GM18517 (cell line): ENCODE data around the gene CNTN4.

Source experiments
- ATAC-seq: cut with Tn5 transposase; IDR thresholded peaks from one replicate; pipeline ENCODE4 v1.9.1; 2021; ENCODE audit warnings: mild to moderate bottlenecking, moderate library complexity; ENCODE audit not compliant: unreplicated experiment

CNTN4 gene

GRCh38 chr3:2568929-2569328 is 470.3 kb downstream of the CNTN4 start:
- ATAC-seq, result no peak

GRCh38 chr3:2577571-2577970 is 478.9 kb downstream of the CNTN4 start:
- ATAC-seq, result no peak

- no peak for ATAC-seq
Measured at GRCh38 chr3:2578560-2578959, 479.9 kb downstream of the CNTN4 start.

GRCh38 chr3:2579206-2579605 is 480.5 kb downstream of the CNTN4 start:
- ATAC-seq, result no peak

GRCh38 chr3:2583046-2583445 is 484.4 kb downstream of the CNTN4 start:
- ATAC-seq, result no peak

- ATAC-seq, result no peak
Measured at GRCh38 chr3:2589336-2589969, 490.8 kb downstream of the CNTN4 start.

- ATAC-seq, result no peak
Measured at GRCh38 chr3:2595486-2595885, 496.8 kb downstream of the CNTN4 start.

GRCh38 chr3:2597615-2598014 is 498.9 kb downstream of the CNTN4 start:
- ATAC-seq, result no peak

GRCh38 chr3:2599471-2599870 is 500.8 kb downstream of the CNTN4 start:
- no peak for ATAC-seq

- ATAC-seq, result no peak
Measured at GRCh38 chr3:2603692-2604289, 505.1 kb downstream of the CNTN4 start.

GRCh38 chr3:2614578-2614977 is 515.9 kb downstream of the CNTN4 start:
- ATAC-seq, result no peak

- ATAC-seq, result no peak
Measured at GRCh38 chr3:2615080-2615479, 516.4 kb downstream of the CNTN4 start.

- no peak for ATAC-seq
Measured at GRCh38 chr3:2623436-2623835, 524.8 kb downstream of the CNTN4 start.

- no peak for ATAC-seq
Measured at GRCh38 chr3:2628117-2628516, 529.5 kb downstream of the CNTN4 start.

GRCh38 chr3:2635511-2635910 is 536.8 kb downstream of the CNTN4 start:
- ATAC-seq, result no peak

- no peak for ATAC-seq
Measured at GRCh38 chr3:2643606-2644005, 544.9 kb downstream of the CNTN4 start.

GRCh38 chr3:2645001-2645400 is 546.3 kb downstream of the CNTN4 start:
- no peak for ATAC-seq

- no peak for ATAC-seq
Measured at GRCh38 chr3:2650746-2651145, 552.1 kb downstream of the CNTN4 start.

- no peak for ATAC-seq
Measured at GRCh38 chr3:2652386-2652785, 553.7 kb downstream of the CNTN4 start.

- ATAC-seq, result no peak
Measured at GRCh38 chr3:2653706-2654105, 555.0 kb downstream of the CNTN4 start.

GRCh38 chr3:2655229-2655701 is 556.6 kb downstream of the CNTN4 start:
- ATAC-seq, result no peak

- no peak for ATAC-seq
Measured at GRCh38 chr3:2656806-2657777, 558.4 kb downstream of the CNTN4 start.
